ENCODE measurements around the gene STX5.

The STX5 gene

GRCh38 chr11:62858201-62858600, 26.4 kb upstream of the STX5 start:
- H3K9me3 Mint-ChIP-seq: no peaks in the 10 kb centered on the region
- no peaks in the 10 kb centered on the region for H3K27me3 Mint-ChIP-seq (ENCODE audit: low read depth)
- peak overlapping the region; percentile 56 for H3K4me3 Mint-ChIP-seq
- peaks cover 50% of the 10 kb centered on the region for H3K4me1 Mint-ChIP-seq (ENCODE audit: low read depth)
- H3K36me3 Mint-ChIP-seq (ENCODE audit: low read depth): peaks cover 26% of the 10 kb centered on the region
- no peak overlapping the region for H3K27ac Mint-ChIP-seq

- H3K27ac Mint-ChIP-seq: peak overlapping the region; percentile 14
- H3K36me3 Mint-ChIP-seq (ENCODE audit: low read depth): peaks cover 32% of the 10 kb centered on the region
- H3K9me3 Mint-ChIP-seq: no peaks in the 10 kb centered on the region
- peaks cover 52% of the 10 kb centered on the region for H3K4me1 Mint-ChIP-seq (ENCODE audit: low read depth)
- peak overlapping the region; percentile 35 for H3K4me3 Mint-ChIP-seq
- no peaks in the 10 kb centered on the region for H3K27me3 Mint-ChIP-seq (ENCODE audit: low read depth)
Measured at GRCh38 chr11:62857541-62857982, 25.7 kb upstream of the STX5 start.

- Mint-ChIP-seq H3K9me3 (no peaks in the 10 kb centered on the region), H3K27me3 (ENCODE audit: low read depth) (no peaks in the 10 kb centered on the region), H3K27ac (peak overlapping the region; percentile 95), H3K4me1 (ENCODE audit: low read depth) (peaks cover 56% of the 10 kb centered on the region), H3K4me3 (peak overlapping the region; percentile 97), H3K36me3 (ENCODE audit: low read depth) (peaks cover 40% of the 10 kb centered on the region)
Measured at GRCh38 chr11:62856333-62856895, 24.6 kb upstream of the STX5 start.

GRCh38 chr11:62855571-62856332, 23.9 kb upstream of the STX5 start:
- Mint-ChIP-seq H3K4me3 (peak overlapping the region; percentile 97), H3K27ac (peak overlapping the region; percentile 95), H3K36me3 (ENCODE audit: low read depth) (peaks cover 40% of the 10 kb centered on the region), H3K9me3 (no peaks in the 10 kb centered on the region), H3K4me1 (ENCODE audit: low read depth) (peaks cover 53% of the 10 kb centered on the region), H3K27me3 (ENCODE audit: low read depth) (no peaks in the 10 kb centered on the region)

GRCh38 chr11:62854825-62855570, 23.1 kb upstream of the STX5 start:
- peak overlapping the region; percentile 95 for H3K27ac Mint-ChIP-seq
- peaks cover 40% of the 10 kb centered on the region for H3K36me3 Mint-ChIP-seq (ENCODE audit: low read depth)
- peaks cover 53% of the 10 kb centered on the region for H3K4me1 Mint-ChIP-seq (ENCODE audit: low read depth)
- no peaks in the 10 kb centered on the region for H3K9me3 Mint-ChIP-seq
- peak overlapping the region; percentile 97 for H3K4me3 Mint-ChIP-seq
- H3K27me3 Mint-ChIP-seq (ENCODE audit: low read depth): no peaks in the 10 kb centered on the region

GRCh38 chr11:62854013-62854824, 22.4 kb upstream of the STX5 start:
- H3K9me3 Mint-ChIP-seq: no peaks in the 10 kb centered on the region
- H3K27ac Mint-ChIP-seq: peak overlapping the region; percentile 95
- H3K4me3 Mint-ChIP-seq: peak overlapping the region; percentile 97
- H3K4me1 Mint-ChIP-seq (ENCODE audit: low read depth): peaks cover 49% of the 10 kb centered on the region
- H3K27me3 Mint-ChIP-seq (ENCODE audit: low read depth): no peaks in the 10 kb centered on the region
- H3K36me3 Mint-ChIP-seq (ENCODE audit: low read depth): peaks cover 40% of the 10 kb centered on the region

- Mint-ChIP-seq H3K27me3 (ENCODE audit: low read depth) (no peaks in the 10 kb centered on the region), H3K9me3 (no peaks in the 10 kb centered on the region), H3K4me1 (ENCODE audit: low read depth) (peaks cover 49% of the 10 kb centered on the region), H3K4me3 (peak overlapping the region; percentile 97), H3K36me3 (ENCODE audit: low read depth) (peaks cover 42% of the 10 kb centered on the region), H3K27ac (peak overlapping the region; percentile 69)
Measured at GRCh38 chr11:62853279-62853965, 21.6 kb upstream of the STX5 start.

GRCh38 chr11:62852523-62853188, 20.8 kb upstream of the STX5 start:
- peaks cover 41% of the 10 kb centered on the region for H3K4me1 Mint-ChIP-seq (ENCODE audit: low read depth)
- H3K9me3 Mint-ChIP-seq: no peaks in the 10 kb centered on the region
- peaks cover 44% of the 10 kb centered on the region for H3K36me3 Mint-ChIP-seq (ENCODE audit: low read depth)
- H3K4me3 Mint-ChIP-seq: peak overlapping the region; percentile 97
- H3K27ac Mint-ChIP-seq: peak overlapping the region; percentile 69
- no peaks in the 10 kb centered on the region for H3K27me3 Mint-ChIP-seq (ENCODE audit: low read depth)

GRCh38 chr11:62851807-62852522, 20.1 kb upstream of the STX5 start:
- peaks cover 37% of the 10 kb centered on the region for H3K4me1 Mint-ChIP-seq (ENCODE audit: low read depth)
- no peaks in the 10 kb centered on the region for H3K27me3 Mint-ChIP-seq (ENCODE audit: low read depth)
- no peaks in the 10 kb centered on the region for H3K9me3 Mint-ChIP-seq
- H3K27ac Mint-ChIP-seq: no peak overlapping the region
- H3K4me3 Mint-ChIP-seq: peak overlapping the region; percentile 42
- peaks cover 44% of the 10 kb centered on the region for H3K36me3 Mint-ChIP-seq (ENCODE audit: low read depth)

GRCh38 chr11:62850911-62851806, 19.3 kb upstream of the STX5 start:
- Mint-ChIP-seq H3K27me3 (ENCODE audit: low read depth) (no peaks in the 10 kb centered on the region), H3K4me1 (ENCODE audit: low read depth) (peaks cover 33% of the 10 kb centered on the region), H3K27ac (no peak overlapping the region), H3K4me3 (peak overlapping the region; percentile 42), H3K36me3 (ENCODE audit: low read depth) (peaks cover 44% of the 10 kb centered on the region), H3K9me3 (no peaks in the 10 kb centered on the region)

GRCh38 chr11:62847767-62848314, 16.0 kb upstream of the STX5 start:
- Mint-ChIP-seq H3K9me3 (no peaks in the 10 kb centered on the region), H3K4me1 (ENCODE audit: low read depth) (peaks cover 11% of the 10 kb centered on the region), H3K27me3 (ENCODE audit: low read depth) (no peaks in the 10 kb centered on the region), H3K27ac (no peak overlapping the region), H3K36me3 (ENCODE audit: low read depth) (peaks cover 14% of the 10 kb centered on the region), H3K4me3 (no peak overlapping the region)

GRCh38 chr11:62846177-62846576, 14.3 kb upstream of the STX5 start:
- H3K4me1 Mint-ChIP-seq (ENCODE audit: low read depth): peaks cover 2% of the 10 kb centered on the region
- H3K27ac Mint-ChIP-seq: no peak overlapping the region
- H3K9me3 Mint-ChIP-seq: no peaks in the 10 kb centered on the region
- no peak overlapping the region for H3K4me3 Mint-ChIP-seq
- no peaks in the 10 kb centered on the region for H3K27me3 Mint-ChIP-seq (ENCODE audit: low read depth)
- H3K36me3 Mint-ChIP-seq (ENCODE audit: low read depth): peaks cover 4% of the 10 kb centered on the region
